ENCODE results near the gene KSR1. TPM values are rescaled to one million over a fixed set of nuclear protein-coding genes. Genes with fewer than 3 reads are reported as not detected.

KSR1 gene
- total and polyA plus RNA-seq, 9 of the 15 experiments (the other 6 are each of a cell fraction or from before 2014, with no cell fraction given): 1.4 to 51.7 (median 18.4) TPM

DNA sequence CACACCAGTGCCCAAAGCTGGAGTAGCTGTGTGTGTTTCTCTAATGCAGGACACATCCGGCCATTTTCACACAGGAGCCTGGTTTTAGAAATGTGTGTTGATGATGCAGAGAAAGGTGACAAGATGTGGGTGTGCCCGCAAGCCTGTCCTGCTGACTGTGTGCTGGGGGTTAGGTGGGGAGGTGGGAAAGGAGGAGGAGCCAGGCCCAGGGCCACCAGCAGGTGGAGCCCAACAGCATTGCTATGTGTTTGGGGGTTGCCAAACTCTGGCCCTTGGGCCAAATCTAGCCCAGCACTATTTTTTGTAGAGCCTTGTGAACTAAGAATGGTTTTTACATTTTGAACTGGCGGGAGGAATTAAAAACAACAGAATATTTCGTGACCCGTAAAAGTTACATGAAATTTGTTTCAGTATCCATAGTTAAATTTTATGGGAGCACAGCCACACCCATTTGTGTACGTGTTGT lies 113.0 kb downstream of the KSR1 start (continued):
- TF ChIP-seq, protein P1, sequence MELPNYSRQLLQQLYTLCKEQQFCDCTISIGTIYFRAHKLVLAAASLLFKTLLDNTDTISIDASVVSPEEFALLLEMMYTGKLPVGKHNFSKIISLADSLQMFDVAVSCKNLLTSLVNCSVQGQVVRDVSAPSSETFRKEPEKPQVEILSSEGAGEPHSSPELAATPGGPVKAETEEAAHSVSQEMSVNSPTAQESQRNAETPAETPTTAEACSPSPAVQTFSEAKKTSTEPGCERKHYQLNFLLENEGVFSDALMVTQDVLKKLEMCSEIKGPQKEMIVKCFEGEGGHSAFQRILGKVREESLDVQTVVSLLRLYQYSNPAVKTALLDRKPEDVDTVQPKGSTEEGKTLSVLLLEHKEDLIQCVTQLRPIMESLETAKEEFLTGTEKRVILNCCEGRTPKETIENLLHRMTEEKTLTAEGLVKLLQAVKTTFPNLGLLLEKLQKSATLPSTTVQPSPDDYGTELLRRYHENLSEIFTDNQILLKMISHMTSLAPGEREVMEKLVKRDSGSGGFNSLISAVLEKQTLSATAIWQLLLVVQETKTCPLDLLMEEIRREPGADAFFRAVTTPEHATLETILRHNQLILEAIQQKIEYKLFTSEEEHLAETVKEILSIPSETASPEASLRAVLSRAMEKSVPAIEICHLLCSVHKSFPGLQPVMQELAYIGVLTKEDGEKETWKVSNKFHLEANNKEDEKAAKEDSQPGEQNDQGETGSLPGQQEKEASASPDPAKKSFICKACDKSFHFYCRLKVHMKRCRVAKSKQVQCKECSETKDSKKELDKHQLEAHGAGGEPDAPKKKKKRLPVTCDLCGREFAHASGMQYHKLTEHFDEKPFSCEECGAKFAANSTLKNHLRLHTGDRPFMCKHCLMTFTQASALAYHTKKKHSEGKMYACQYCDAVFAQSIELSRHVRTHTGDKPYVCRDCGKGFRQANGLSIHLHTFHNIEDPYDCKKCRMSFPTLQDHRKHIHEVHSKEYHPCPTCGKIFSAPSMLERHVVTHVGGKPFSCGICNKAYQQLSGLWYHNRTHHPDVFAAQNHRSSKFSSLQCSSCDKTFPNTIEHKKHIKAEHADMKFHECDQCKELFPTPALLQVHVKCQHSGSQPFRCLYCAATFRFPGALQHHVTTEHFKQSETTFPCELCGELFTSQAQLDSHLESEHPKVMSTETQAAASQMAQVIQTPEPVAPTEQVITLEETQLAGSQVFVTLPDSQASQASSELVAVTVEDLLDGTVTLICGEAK (IDR thresholded peaks at IDR 0.05): no peak
- TF ChIP-seq, protein P1 (CRISPR knock-in tag; IDR thresholded peaks at IDR 0.05): no peak
- TF ChIP-seq MEF2A (IDR thresholded peaks at IDR 0.05; ENCODE audit: control insufficient read depth, low read depth, low read length): no peak
- TF ChIP-seq, protein P2, sequence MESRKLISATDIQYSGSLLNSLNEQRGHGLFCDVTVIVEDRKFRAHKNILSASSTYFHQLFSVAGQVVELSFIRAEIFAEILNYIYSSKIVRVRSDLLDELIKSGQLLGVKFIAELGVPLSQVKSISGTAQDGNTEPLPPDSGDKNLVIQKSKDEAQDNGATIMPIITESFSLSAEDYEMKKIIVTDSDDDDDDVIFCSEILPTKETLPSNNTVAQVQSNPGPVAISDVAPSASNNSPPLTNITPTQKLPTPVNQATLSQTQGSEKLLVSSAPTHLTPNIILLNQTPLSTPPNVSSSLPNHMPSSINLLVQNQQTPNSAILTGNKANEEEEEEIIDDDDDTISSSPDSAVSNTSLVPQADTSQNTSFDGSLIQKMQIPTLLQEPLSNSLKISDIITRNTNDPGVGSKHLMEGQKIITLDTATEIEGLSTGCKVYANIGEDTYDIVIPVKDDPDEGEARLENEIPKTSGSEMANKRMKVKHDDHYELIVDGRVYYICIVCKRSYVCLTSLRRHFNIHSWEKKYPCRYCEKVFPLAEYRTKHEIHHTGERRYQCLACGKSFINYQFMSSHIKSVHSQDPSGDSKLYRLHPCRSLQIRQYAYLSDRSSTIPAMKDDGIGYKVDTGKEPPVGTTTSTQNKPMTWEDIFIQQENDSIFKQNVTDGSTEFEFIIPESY (CRISPR knock-in tag; IDR thresholded peaks at IDR 0.05): no peak
- no peak for TF ChIP-seq RBM25 (IDR thresholded peaks at IDR 0.05; ENCODE audit: low read depth, low read length, severe bottlenecking)
- TF ChIP-seq, protein P3, sequence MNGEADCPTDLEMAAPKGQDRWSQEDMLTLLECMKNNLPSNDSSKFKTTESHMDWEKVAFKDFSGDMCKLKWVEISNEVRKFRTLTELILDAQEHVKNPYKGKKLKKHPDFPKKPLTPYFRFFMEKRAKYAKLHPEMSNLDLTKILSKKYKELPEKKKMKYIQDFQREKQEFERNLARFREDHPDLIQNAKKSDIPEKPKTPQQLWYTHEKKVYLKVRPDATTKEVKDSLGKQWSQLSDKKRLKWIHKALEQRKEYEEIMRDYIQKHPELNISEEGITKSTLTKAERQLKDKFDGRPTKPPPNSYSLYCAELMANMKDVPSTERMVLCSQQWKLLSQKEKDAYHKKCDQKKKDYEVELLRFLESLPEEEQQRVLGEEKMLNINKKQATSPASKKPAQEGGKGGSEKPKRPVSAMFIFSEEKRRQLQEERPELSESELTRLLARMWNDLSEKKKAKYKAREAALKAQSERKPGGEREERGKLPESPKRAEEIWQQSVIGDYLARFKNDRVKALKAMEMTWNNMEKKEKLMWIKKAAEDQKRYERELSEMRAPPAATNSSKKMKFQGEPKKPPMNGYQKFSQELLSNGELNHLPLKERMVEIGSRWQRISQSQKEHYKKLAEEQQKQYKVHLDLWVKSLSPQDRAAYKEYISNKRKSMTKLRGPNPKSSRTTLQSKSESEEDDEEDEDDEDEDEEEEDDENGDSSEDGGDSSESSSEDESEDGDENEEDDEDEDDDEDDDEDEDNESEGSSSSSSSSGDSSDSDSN (IDR thresholded peaks at IDR 0.05; ENCODE audit: borderline replicate concordance in 1 of 2, low read depth in 2 of 2, low read length in 2 of 2): 0 out of 4 replicates have a peak, but pooled peaks of 1 of the 2 experiments have one; percentile 33
- TF ChIP-seq PCBP2 (IDR thresholded peaks at IDR 0.05; ENCODE audit: low read depth, low read length, poor library complexity, severe bottlenecking): no peak
- peak; percentile 62; the same call in 1 of the 2 replicates for TF ChIP-seq MYC (IDR thresholded peaks at IDR 0.05; ENCODE audit: low read depth, low read length)
- TF ChIP-seq MYC (CRISPR knock-in tag; IDR thresholded peaks at IDR 0.05; ENCODE audit: borderline replicate concordance, low read depth): no peak
- peak; percentile 13 to 83; a peak in 2 of 4 replicates for TF ChIP-seq RCOR1 (IDR thresholded peaks at IDR 0.05; ENCODE audit: borderline replicate concordance in 1 of 2, low read depth in 2 of 2, low read length in 2 of 2)
- no peak for TF ChIP-seq HCFC1 (IDR thresholded peaks at IDR 0.05; ENCODE audit: low read depth, low read length)
- no peak for TF ChIP-seq PTTG1 (tag; IDR thresholded peaks at IDR 0.05; ENCODE audit: low read depth)
- no peak for TF ChIP-seq BMI1 (IDR thresholded peaks at IDR 0.05; ENCODE audit: low read length)
- 0 out of 2 replicates have a peak, but pooled peaks have one; percentile 31 for TF ChIP-seq ZNF79 (CRISPR knock-in tag; IDR thresholded peaks at IDR 0.05; ENCODE audit: low read depth)
- no peak for TF ChIP-seq ZNF324 (CRISPR knock-in tag; IDR thresholded peaks at IDR 0.05)
